HG03565 (cell line): ENCODE measurements around the gene OR4A15.

ENCODE experiments used
- ATAC-seq: cut with Tn5 transposase; IDR thresholded peaks from one replicate; pipeline ENCODE4 v1.9.1; 2021; ENCODE audit warnings: mild to moderate bottlenecking, moderate library complexity; ENCODE audit not compliant: unreplicated experiment

OR4A15 gene

DNA sequence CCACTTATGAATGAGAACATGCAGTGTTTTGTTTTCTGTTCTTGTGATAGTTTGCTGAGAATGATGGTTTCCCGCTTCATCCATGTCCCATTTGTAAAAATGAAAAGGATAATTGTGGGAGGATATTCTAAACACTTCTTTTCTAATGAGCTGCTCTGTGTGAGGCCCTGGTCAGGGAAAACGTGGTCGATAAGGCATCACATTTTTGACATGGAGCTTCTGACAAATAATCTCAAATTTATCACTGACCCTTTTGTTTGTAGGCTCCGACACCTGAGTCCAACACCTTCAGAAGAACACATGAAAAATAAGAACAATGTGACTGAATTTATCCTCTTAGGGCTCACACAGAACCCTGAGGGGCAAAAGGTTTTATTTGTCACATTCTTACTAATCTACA lies at the start of gene OR4A15:
Gene OR4A15 (plus strand): TSS at position 301 of the 400 bp plus-strand sequence. CDS start 0 bp downstream, at position 301.
- ATAC-seq, result no peak

DNA sequence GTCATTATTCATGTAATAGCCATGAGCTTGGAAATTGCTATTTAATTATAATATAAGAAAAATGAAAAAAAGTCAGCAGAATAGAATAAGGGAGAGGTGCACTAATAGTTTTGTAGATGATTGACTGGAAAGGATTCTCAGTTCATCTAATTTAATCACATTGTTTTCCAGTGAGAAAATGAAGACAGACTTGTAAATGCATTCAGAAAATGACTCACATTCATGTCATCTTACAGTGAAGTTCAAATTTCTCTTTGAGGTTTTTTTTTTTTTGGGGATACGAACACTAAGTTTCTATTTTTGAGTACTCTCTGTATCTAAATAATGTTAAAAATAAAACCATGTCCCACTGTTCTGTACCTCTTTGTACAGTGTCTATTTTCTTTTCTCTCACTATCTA lies 43.3 kb upstream of the OR4A15 start:
- ATAC-seq, result no peak

DNA sequence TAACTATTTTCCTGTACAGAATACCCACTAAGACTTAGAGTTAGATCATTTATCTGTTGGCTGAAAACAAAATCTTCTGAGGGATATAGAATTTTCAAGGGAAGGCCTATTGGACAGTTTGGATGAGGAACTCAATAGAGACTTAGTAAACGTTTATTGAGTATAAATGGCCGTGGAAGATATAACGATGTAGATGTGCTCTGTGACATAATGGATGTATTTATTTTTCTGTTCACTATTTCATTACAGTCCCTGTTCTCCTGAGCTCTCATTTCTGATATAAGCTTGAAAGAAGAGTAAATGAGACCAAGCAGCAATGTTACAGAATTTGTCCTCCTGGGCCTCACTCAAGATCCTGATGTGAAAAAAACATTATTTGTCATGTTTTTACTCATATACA lies 24.9 kb upstream of the OR4A15 start, which contains the start of gene OR4A16:
Gene OR4A16 (plus strand): TSS at position 301 of the 400 bp plus-strand sequence. CDS start 0 bp downstream, at position 301.
- ATAC-seq, result no peak

DNA sequence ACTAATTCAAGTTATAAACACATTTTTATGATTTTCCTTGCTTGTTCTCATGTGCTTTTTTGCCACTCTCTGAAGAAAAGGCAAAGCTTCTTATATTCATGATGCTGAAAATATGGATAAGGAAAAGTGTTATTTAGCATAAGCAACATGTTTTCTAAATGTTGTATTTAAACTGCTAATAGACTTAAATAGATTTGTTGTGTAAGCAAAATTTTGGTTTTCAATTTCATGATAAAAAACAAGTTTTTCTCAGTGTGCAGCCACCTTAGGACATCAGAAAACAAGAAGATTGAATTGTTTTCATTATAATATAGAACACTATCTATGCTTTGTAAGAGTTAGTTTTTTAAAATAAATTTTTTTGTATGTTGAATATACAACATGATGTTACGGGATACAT lies 22.5 kb upstream of the OR4A15 start:
- no peak for ATAC-seq

DNA sequence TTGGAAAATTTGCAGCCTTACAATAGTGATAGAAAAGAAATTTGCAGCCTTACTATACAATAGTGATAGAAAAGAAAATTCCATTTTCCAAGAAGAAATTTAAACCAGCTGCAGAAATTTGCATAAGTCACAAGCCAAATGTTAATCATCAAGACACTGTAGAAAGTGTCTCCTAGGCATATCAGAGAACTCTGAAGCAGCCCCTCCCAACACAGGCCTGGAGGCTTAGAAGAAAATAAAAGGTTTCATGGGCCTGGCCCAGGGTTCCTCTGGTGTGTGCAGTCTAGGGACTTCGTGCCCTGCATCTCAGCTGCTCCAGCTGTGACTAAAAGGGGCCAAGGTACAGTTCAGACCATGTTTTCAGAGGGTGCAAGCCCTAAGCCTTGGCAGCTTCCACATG lies 18.7 kb upstream of the OR4A15 start:
- ATAC-seq, result no peak

DNA sequence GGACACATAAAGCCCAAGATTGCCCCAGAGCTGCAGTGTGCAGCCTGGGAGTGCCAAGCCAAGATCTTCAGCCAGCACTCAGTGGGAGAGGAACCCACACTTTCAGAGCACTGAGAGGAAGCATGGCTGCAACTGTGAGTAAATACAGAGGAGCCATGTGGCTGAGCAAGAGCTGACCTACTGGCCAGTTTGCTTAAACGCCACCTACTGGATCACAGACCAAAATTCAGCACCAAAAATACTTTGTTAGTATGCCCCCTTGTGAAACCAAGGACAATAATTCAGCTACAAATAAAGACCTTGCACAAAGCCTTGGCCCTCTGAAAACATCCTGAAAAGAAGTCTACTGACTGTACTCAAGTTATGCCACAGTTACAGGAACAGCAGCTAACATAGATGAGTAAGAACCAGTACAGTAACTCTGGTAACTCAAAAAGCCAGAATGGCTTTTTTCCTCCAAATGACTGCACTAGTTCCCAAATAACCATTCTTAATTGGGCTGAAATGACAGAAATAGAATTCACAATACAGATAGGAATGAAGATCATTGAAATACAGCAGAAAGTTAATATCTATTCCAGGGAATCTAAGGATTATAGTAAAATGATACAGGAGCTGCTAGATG lies 10.1 kb upstream of the OR4A15 start:
- ATAC-seq, result no peak

DNA sequence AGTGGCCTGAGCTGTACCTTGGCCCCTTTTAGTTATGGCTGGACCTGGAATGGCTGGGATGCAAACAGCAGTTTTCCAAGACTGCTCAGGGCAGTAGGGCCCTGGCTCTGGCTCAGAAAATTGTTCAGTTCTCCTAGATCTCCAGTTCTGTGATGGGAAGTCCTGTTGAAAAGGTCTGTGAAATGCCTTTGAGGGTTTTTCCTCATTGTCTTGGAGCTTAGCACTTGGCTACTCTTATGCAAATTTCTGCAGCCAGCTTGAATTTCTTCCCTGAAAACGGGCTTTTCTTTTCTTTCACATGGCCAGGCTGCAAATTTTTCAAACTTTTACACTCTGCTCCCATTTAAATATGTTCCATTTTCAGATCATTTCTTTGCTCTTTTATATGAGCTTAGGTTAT lies 33.2 kb downstream of the OR4A15 start:
- ATAC-seq, result no peak
